A673 (cell line): Measurements from ENCODE around the gene SLC2A3.

Source experiments
- CTCF ChIP-seq: fragments of 300-800, 200-600 bp; sonication (generic); conservative IDR thresholded peaks from 2 replicates; pipeline ENCODE4 v1.5.1; 2017; ENCODE audit warnings: low read depth, mild to moderate bottlenecking, antibody characterized with exemption, low read length, moderate library complexity, mixed read lengths
- EZH2 ChIP-seq: fragments of 200-600 bp; sonication (generic); IDR thresholded peaks from 2 replicates; pipeline ENCODE4 v1.6.1; 2017; ENCODE audit warnings: borderline replicate concordance, low read depth, mild to moderate bottlenecking, mixed read lengths, antibody characterized with exemption, low read length; ENCODE audit not compliant: poor library complexity, severe bottlenecking

GRCh38 chr12:7933255-7933726 lies 2.7 kb downstream of the SLC2A3 start:
- peak; percentile 90 for TF ChIP-seq CTCF
- no peak for TF ChIP-seq EZH2
